Hindlimb muscle (tissue), 1 donor: ENCODE data around the gene LAPTM4A. TPM values are rescaled to one million over a fixed set of nuclear protein-coding genes. Genes with fewer than 3 reads are reported as not detected.
"Not testable (repeated sequence)": the region's sequence is repeated elsewhere in the genome, so short reads cannot be mapped to it uniquely, and the experiment has no call there.

Experiments
- DNase-seq: peaks from one replicate; pipeline ENCODE4 v3.0.0-alpha.2; 2013
- polyA plus RNA-seq: library from polyadenylated mRNA; unstranded; fragments of 120-200 nt; gene quantifications from one replicate; pipeline ENCODE4 v1.2.1, GENCODE V29; 2013; ENCODE audit not compliant: insufficient read length

The LAPTM4A gene
- 311 TPM for polyA plus RNA-seq

DNA sequence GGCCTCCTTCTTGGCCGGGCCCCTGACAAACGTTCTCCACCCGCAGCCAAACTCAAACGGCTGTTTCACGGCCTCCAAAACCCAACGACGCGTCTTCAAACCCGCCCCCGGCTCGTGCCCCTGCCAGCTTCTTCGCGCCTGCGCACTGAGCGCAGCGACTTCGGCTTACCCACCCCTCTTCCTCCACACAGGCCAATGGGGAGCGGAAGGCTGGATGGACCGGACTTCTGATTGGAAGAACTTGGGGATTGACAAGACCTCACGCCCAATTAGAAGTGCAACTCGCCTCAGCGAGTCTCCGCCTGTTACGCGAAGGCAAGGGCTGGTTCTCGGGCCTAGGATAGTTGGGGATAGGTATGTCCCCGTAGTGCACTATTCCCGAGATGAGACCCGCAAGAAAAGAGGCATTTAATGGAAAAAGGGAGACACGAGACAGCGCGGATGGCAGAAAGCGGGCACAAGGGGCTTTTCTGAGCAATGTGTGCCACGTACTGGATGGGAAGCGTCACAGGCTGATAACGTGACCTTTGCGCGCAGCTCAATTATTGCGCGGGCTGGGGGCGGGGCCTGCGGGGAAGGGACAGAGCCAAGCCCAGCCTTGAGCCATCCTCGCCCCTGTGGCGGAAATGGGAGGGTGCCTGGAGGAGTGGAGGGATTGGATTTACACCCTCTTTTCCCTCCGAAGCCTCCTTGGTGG lies at the start of gene LAPTM4A:
Gene LAPTM4A (minus strand): TSS at position 97 of the 697 bp plus-strand sequence. CDS start 108 bp downstream, outside the sequence.
- peak; percentile 100 for DNase-seq

DNA sequence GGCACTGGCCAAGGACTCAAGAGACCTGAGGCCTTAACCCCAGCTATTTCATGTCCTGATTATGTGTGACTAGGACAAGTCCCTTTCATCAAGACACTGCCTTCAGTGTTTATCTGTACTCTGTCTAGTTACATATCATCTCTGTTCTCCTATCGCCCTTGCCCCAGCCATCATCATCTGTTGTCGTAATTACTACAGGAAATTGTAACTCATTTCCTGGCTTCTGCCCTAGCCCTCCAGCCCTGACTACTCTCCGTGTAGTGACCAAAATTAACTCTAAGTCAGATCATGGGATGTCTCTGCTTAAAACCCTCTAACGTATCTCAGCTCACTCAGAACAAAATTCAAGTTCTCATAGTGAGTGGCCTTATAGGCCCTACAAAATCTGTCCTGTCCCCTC lies 49.3 kb upstream of the LAPTM4A start:
- no peak for DNase-seq

DNA sequence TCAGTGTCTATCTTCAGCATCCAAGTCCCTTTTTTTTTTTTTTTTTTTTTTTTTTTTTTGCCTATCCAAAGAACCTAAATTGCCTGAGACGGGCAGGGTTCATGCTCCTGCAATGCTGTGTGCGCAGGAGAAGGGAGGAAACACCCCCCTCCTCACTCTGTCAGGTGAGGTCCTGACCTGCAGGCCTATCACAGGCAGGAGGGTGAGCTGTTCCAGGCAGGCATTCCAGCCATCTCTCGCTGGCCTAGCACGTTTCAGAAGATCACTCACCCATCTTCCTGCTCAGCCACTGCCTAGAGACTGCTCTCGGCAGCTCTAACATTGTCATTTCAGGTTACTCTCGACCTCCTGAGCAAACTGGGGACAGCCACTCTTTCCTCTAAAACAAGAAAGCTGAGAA lies 48.4 kb upstream of the LAPTM4A start:
- DNase-seq, result no peak

DNA sequence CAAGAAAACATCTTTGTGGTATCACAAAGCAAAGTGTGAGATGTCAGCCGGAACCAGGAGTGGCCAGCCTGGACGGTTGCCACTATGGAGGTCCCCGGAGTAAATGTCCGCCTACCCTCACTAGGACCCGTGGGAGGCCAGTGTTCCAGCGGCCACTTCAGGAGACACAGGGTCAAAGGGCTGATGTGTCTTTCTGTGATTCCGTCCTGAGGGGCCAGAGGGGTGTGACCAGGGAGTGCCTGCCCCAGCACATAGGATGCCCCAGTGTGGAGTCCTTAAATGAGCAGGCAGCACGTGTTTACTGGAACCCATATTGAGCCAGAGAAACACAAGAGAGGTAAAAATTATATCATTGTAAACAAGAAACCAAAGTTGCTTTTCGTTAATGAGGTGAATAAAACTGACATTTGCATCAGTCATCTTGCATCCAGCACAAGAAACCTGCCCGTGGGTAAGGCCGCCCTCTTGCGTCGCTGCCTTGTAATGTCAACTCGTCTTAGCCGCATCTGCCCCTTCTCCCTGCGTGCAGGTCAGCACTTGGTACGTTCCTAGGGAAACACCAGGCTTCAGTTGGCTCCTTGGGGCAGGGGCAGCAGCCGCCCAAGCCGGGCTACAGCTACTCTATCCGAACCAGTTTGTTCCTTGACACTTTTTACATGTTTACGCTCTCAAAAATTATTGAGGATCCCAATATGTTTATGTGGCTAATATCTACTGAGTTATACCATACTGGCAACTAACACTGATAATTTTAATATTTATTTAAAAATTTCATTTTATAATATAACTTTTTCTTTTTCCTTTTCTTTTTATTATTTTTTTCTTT lies 46.7 kb upstream of the LAPTM4A start:
- DNase-seq, result peak; percentile 84

DNA sequence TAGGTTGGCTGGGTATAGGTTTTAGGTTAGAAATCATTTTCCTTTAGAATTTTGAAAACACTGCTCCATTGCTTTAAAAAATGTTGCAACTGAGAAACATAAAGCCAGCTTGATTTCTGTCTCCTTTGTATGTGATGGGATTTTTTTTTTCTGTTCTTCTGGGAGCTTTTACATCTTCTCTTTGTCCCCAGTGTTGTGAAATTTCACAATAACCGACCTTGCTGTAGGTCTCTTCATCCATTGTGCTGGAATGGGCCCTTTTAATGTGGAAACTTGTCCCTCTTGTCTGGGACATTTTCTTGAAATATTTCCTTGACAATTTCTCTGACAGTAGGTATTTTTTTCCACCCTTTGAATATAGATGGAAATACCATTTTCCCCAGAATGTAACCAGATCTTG lies 44.0 kb upstream of the LAPTM4A start:
- no peak for DNase-seq

DNA sequence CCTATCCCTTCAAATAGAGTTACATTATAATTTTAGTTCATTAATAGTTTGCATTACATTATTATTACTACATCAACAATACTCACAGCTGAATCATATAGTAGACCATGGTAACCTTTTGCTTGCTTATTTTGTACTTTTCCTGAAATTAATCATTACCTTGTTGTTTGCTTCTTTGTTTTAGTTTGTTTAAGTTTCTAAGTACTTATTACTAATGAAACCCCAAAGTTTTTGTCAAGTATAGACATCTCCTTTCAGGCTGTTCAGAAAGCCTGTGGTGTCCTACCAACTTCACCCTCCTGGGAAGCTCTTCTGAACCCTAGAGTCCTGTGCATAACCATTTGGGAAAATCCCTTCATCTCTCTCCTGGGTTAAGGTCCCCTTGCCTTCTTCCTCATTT lies 43.5 kb upstream of the LAPTM4A start:
- DNase-seq, result no peak

DNA sequence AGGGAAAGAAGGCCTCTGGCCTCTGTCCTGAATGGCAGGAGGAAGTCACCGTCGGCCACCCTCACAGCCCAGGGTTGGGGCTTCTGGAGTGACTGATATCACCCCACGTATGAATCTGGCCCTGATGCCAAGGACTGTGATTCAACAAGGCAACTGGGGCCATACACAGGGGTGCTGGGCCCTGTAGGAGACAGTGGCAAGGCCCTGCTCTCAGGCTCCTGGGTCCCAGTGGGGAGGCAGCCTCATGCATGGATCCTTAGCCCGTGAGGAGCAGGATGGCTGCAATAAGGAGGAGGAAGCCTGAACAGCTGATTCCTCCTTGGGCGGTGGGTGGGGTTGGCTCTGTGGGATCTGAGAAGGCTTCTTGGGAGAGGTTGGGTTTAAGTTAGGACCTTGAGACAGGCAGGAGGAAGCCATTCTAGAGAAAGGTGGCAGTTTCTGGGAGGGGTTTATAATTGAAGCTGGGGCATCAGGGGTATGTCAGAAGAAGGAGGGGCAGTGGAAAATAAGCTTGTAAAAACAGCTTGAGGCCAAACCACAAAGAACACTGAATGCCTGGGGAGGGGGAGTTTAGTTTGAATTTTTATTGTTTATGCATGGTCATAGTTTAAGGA lies 42.8 kb upstream of the LAPTM4A start:
- DNase-seq, result no peak

DNA sequence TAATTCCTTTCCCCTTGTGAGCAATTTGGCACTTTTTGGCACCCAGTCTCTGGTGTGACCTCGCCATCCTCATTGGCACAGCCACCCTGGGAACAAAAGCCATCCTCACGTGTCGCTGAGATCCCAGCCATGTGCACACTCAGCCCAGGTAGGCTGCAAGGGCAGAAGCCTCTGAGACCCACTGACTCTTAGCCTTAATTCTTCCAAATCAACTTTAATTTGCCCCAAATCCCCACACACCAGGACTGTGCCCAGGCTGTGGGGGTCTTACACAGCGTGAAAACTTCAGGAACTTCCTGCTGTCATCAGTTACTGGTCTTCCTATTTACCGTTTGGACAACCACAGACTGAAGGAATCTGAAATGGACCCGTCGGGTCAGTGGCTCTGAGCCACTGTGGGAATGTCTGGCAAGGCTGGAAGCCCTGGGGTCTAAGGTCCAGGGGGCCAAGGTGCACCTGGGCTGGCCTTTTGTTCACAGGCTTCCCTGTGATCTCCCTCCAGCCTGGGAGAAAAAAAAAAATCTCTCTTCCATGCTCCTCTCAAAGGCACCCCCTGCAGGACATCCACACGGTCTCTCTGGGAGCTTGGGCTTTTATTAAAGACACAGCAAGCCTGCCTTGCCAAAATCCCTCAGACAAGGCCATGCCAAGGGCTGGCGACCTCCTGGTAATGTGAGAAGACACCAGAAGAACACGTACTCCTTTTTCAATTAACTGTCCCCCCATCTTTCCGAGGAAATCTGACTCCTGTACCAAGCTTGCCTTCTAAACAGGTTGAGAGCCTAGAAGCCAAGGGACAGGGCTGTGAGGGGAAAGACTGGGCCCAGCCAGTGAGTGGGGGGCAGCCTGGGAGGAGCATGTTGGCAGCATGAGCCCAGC lies 42.1 kb upstream of the LAPTM4A start:
- peak; percentile 75 for DNase-seq

DNA sequence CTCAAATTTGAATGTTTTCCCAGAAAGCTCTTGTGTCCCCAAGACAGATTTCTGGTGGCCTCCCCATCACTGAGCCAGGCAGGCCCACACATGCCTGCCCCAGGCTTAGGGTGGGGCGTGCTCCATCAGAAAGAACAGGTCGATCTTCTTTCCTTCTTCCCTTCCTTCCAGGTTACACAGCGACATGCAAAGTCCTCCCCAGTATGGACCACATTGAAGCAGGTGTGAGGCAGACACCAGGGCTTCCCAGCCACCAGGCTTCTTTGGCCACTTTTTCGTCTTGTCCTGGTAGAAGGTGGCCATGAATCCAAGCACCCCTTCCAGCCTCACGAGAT lies 41.4 kb upstream of the LAPTM4A start:
- DNase-seq, result no peak

DNA sequence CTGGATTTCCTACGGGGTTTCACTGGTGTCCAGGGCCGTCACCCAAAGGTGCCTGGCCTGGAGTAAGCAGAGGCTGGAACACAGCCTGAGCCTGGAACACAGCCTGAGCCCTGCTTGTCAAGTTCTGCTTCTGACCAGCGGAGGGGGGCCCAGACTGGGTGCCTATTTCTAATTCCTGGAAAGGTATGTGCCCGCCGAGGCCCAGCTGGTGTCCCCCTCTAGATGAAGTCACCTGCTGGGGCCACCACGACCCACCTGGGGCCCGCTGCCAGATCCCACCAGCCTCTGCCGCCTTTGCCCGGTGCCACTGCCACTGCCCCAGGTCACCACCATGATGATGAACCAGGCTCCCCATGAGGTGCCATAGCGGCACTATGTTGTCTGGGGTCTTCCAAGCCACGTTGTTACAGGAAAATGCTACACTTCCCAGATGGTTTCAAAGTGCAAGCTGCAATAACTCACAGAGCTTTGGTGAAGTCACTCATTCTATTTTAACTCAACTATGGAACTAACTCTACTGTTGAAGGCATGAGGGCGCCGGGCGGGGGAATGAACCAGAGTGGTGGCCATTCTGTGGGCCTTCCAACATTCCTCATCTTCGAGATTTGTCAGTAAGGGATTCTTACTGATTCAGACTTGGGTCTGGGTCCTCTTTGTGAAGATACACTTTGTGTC lies 40.9 kb upstream of the LAPTM4A start:
- DNase-seq, result no peak

DNA sequence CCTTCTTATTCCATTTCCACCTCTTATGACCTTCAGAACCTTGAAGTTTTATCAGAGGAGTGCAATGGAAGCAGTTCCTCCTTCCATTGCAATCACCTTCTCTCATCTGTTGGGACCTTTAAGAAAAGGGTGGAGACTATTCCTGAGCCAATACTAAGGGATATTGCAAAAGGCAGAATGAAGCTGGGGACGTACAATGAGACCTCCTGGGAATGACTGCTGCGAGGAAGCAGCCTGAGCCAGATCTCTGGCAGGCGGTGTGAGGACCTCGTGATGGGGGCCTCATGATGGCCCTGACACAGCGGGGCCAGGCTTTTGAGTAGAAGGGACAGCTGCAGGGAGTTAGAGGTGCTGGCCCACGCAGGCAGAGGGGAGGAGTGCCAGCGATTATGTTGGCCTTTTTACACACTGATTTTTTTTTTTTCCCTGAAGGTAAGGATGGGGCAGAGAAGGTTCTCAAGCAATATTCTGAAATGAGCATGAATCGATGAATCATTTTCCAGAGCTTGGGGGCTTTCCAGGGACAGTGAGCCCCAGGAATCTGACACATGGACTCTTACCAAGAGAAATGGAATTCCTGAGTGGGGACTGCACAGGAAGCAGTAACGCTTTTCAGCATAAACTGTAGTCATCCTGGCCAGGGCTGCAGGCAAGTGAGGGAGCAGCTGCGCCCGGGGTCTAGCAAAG lies 40.0 kb upstream of the LAPTM4A start:
- peak; percentile 89 for DNase-seq

DNA sequence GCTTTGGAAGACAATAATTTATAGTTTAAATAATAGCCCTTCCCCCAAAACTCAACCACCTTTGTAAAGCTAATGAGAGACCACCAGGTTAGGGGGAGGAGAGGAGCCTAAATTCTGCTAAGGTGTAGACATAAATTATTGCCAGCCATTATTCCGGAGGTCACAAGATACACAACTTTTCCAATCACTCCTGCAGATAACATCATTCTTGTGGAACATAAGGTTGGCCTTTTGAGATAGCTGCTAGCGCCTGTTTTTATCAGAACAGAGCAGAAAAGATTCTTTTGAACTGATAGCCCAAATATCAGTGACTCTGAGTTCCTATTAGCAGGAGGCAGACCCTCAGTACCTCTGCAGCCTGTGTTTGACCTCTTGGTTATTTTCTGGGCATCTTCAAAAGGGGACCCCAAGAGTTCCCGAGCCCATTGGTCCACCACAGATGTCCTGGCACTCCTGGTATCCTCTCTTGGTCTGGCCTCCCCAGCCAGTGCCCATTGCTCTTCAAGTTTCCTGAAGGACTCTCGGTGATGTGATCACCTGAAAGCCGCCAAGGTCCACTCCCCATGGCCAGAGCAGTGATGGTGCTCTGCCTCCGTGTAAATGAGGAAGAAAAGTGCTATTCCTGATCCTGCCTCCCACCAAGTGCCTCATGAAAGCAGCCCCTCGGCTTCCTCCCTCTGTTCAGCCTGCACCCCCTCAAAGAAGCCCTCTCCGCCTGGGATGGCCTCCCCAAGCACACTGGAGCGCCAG lies 38.5 kb upstream of the LAPTM4A start:
- DNase-seq, result no peak

DNA sequence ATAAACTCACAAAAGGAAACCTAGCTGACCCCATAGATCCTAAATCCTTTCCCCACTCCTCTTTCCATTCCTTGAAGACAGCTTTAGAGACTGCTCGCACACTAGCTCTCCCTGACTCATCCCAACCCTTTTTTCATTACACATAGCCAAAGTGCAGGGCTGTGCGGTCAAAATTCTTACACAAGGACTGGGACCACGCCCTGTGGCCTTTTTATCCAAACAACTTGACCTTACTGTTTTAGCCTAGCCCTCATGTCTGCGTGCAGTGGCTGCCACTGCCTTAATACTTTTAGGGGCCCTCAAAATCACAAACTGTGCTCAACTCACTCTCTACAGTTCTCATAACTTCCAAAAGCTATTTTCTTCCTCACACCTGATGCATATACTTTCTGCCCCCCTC lies 34.5 kb upstream of the LAPTM4A start:
- DNase-seq, result not testable (repeated sequence)

DNA sequence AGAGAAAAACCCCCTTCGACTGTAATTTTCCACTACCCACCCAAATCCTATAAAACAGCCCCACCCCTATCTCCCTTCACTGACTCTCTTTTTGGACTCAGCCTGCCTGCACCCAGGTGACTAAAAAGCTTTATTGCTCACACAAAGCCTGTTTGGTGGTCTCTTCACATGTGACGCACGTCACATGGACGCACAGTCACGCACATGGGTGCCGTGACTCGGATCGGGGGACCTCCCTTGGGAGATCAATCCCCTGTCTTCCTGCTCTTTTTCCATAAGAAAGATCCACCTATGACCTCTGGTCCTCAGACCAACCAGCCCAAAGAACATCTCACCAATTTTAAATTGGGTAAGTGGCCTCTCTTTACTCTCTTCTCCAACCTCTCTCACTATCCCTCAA lies 31.4 kb upstream of the LAPTM4A start:
- not testable (repeated sequence) for DNase-seq

DNA sequence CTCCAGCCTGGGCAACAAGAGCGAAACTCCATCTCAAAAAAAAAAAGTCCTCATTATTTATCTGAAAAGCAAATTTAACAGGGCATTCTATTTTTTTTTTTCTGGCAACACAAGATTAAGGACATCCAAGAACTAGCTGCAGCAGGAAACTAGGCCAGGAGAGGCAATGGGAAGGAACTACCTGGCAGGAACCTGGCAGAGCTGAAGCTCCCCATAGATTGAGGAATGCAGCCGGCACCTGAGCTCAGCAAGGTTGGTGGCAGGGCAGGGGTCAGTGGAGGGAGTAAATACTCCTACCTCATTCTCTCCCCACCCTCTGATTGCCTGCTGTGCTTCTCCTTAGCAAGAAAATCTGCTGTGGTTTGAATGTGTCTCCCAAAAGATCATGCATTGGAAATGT lies 30.4 kb upstream of the LAPTM4A start:
- DNase-seq, result no peak

DNA sequence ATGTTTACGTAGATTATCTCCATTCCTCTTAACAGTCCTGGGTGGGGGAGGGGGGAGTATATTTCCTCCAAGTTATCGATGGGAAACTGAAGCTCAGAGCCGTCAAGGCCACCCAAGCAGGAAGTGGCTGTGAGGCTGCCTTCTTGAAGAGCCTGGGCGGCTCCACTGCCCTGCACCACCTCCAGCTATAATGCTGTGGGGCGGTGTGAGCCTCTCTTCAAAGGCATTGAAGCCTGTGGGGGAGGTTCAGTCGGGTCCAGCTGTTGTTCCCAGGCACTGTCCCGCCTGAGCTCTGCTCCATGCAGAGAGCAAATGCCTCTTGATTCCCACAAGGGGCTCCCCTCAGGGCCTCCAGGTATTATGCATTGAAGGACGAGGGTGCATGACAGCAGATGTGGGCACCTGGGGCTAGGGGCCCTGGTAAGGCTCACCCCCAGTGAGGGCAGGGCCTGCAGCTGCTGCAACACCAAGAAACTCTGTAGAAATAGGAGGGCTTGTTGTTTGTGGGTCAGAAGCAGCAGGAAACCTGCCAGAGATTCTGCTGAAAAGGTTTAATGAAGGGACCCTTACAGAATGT lies 29.5 kb upstream of the LAPTM4A start:
- DNase-seq, result no peak

DNA sequence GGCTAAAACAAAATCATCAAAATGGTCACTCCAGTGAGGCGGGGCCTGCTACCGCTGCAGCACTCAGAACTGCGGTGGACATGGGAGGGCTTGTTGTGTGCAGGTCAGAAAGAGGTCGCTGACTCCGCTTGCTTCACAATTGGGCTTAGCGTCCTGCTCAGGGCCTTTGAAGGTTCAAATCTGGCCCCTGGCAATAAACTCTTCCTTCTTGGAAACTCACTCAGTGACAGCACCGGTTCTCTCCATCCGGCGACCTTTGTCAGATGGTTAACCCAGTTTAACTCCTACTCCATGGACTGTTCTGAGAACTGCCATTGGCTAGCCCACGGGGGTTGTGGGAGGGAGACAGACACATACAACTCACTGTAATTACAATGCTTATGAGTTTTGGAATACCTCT lies 29.0 kb upstream of the LAPTM4A start:
- no peak for DNase-seq

DNA sequence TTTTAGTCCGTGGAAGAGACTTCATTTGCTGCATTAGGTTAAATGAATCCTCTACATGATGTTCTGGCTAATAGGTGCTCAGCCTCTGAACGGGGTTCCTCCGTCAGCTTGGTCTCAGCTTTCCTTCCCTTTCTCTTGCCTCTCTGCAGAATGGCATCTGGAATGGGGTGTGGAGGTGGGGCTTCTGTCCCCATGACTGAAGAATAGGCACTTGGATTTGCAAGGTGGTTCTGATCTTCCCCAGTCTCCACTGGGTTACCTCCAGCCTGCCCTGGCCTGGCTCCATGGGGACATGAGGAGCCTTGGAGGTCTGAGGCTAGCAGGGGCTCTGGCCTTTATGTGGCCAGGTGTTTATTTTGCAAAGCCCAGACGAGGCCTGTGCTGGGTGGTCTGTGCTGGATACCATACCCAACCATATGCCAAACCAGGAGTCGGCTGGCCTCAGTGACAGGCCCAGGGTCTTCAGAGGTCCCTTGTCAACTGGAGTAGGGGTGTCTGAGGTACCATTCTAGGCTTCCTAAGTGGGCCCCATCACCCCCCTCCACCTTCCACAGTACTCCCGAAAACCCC lies 28.2 kb upstream of the LAPTM4A start:
- DNase-seq, result no peak

DNA sequence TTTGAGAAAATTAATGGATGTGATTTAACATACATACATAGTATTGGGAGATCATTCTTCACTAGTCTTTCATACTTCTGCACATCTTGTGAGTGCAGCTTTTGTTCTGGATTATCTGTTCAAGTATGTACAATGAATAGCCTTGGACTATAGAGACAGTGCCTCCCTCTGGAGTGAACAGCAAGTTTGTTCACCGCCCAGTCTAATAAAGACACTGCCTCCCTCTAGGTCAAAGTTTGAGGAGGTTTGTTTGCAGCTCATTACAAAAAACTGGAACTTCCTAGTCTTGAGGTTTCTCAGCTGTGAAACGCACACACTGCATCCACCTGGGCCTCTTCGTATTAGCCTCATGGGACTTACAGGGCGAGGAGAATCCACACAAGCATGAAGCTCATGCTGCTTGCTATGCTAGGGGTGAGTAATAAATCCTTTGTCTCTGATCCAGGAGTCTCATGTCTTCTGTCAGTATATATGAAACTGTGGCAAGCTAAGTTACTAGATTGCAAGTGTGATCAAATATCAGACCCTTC lies 26.0 kb upstream of the LAPTM4A start:
- DNase-seq, result no peak

DNA sequence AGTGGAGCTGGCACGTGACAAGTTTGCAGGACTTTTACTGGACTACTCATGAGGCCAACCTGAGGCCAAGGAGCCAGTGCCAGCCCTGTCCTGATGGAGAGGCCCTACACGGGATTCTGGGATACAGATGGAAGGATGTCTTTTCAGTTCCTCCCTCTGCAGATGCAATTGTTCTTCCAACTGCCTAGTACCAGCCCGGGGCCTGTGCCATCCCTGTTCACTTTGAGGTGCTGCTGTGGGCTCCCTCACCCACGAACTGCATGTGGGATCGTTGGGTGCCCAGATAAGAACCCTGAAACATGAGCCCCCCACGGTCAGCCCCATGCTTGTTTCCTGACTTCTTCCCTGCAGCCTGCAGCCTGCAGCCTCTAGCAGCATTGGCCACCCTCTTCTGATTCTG lies 25.3 kb upstream of the LAPTM4A start:
- DNase-seq, result no peak
